GM12878 (cell line): ENCODE results near the gene RIT2. TPM values are rescaled to one million over a fixed set of nuclear protein-coding genes. Genes with fewer than 3 reads are reported as not detected.

Experiments
- ATAC-seq: fragments of 200-7000 bp; cut with Tn5 transposase; 3 replicates; pipeline ENCODE4 v1.9.1; 2020; ENCODE audit warnings: mild to moderate bottlenecking, moderate library complexity
- BruUV-seq: library from RNA; stranded (reverse); fragments of 400-500 nt; replicated peaks from 2 replicates; lab custom pipeline; 2021; lab: Mats Ljungman, UMichigan
- CTCF ChIA-PET: fragments of 300-600 bp; sonication (Branson Sonifier 250); formaldehyde crosslinking; extraction: SDS; loops from one replicate; lab custom pipeline; 2021; ENCODE audit warnings: inconsistent platforms; lab: Yijun Ruan, JAX
- POLR2A ChIA-PET: fragments of 350-600 bp; formaldehyde crosslinking; extraction: SDS; loops from one replicate; lab custom pipeline; 2021; ENCODE audit warnings: inconsistent platforms; lab: Charles Lee
- RAD21 ChIA-PET: fragments of 300-600 bp; sonication (Branson Sonifier 250); formaldehyde crosslinking; loops from one replicate; lab custom pipeline; 2023; ENCODE audit warnings: antibody characterized with exemption; ENCODE audit not compliant: unreplicated experiment; lab: Charles Lee
- SMC1A ChIA-PET: fragments of 300-600 bp; sonication (Branson Sonifier 250); formaldehyde crosslinking; loops from one replicate; lab custom pipeline; 2023; ENCODE audit not compliant: unreplicated experiment, uncharacterized antibody; lab: Charles Lee
- DNase-seq: peaks from one replicate; pipeline ENCODE4 v3.0.0-alpha.2; 2011; ENCODE audit warnings: low read depth, low spot score
- FAIRE-seq: peaks from 3 replicates; lab custom pipeline; 2011; peaks lifted over from hg19 to GRCh38; lab: Jason Lieb, UNC
- H2AFZ ChIP-seq: 2 replicates; pipeline ENCODE4 v1.6.0; 2011; ENCODE audit warnings: low read depth, low read length, control low read depth; ENCODE audit not compliant: control insufficient read depth
- H3K27ac ChIP-seq: 2 replicates; pipeline ENCODE4 v1.5.1; 2011; ENCODE audit warnings: control low read depth; ENCODE audit not compliant: control insufficient read depth, insufficient read depth
- H3K27me3 ChIP-seq, 2 experiments: replicated peaks in 1 of 2; 2 replicates each; pipeline versions ENCODE4 v1.6.0 to v1.6.1; 2011; ENCODE audit warnings: low read length in 1 of 2; ENCODE audit not compliant: control insufficient read depth in 2 of 2, insufficient read depth in 2 of 2
- H3K36me3 ChIP-seq, 2 experiments: 2 replicates each; pipeline ENCODE4 v1.5.1; 2011; ENCODE audit warnings: low read length in 1 of 2; ENCODE audit not compliant: control insufficient read depth in 2 of 2, insufficient read depth in 2 of 2
- H3K4me1 ChIP-seq: 2 replicates; pipeline ENCODE4 v1.6.1; 2011; ENCODE audit warnings: mild to moderate bottlenecking, low read length, moderate library complexity, mixed read lengths; ENCODE audit not compliant: control insufficient read depth, insufficient read depth
- H3K4me2 ChIP-seq: 2 replicates; pipeline ENCODE4 v1.6.0; 2011; ENCODE audit warnings: control low read depth; ENCODE audit not compliant: control insufficient read depth, insufficient read depth
- H3K4me3 ChIP-seq: fragments of 200-600 bp; sonication (generic); 2 replicates; pipeline ENCODE4 v1.5.1; 2016
- H3K79me2 ChIP-seq: 2 replicates; pipeline ENCODE4 v1.6.0; 2011; ENCODE audit warnings: low read length; ENCODE audit not compliant: control insufficient read depth, insufficient read depth
- H3K9ac ChIP-seq: 2 replicates; pipeline ENCODE4 v1.8.0; 2011; ENCODE audit warnings: low read length, control low read depth, mixed read lengths; ENCODE audit not compliant: control insufficient read depth, insufficient read depth
- H3K9me3 ChIP-seq: replicated peaks from 3 replicates; pipeline ENCODE4 v1.5.1; 2011; ENCODE audit warnings: mild to moderate bottlenecking, low read length; ENCODE audit not compliant: control insufficient read depth, insufficient read depth
- H4K20me1 ChIP-seq: 2 replicates; pipeline ENCODE4 v1.6.0; 2011; ENCODE audit not compliant: control insufficient read depth, insufficient read depth
- CBX3 ChIP-seq: fragments of 200-600 bp; sonication (generic); IDR thresholded peaks from 2 replicates; pipeline ENCODE4 v1.6.1; 2016; ENCODE audit warnings: low read depth, borderline replicate concordance
- CHD1 ChIP-seq: IDR thresholded peaks from 2 replicates; pipeline ENCODE4 v1.6.1; 2012; ENCODE audit warnings: low read depth, low read length, improper control_type of control experiment
- FOXM1 ChIP-seq: IDR thresholded peaks from 2 replicates; pipeline ENCODE4 v1.6.1; 2012; ENCODE audit warnings: low read depth, mild to moderate bottlenecking, inconsistent platforms, low read length, moderate library complexity
- MTA3 ChIP-seq: IDR thresholded peaks from 2 replicates; pipeline ENCODE4 v1.6.1; 2012; ENCODE audit warnings: low read length, inconsistent platforms, borderline replicate concordance
- MYC ChIP-seq: IDR thresholded peaks from 2 replicates; pipeline ENCODE4 v1.6.1; 2011; ENCODE audit warnings: mild to moderate bottlenecking, low read length, moderate library complexity, inconsistent platforms; ENCODE audit not compliant: insufficient read depth, insufficient replicate concordance, insufficient read length, severe bottlenecking
- PAX5 ChIP-seq: IDR thresholded peaks from 2 replicates; pipeline ENCODE4 v1.6.1; 2011; ENCODE audit warnings: low read depth, low read length, borderline replicate concordance
- RAD21 ChIP-seq: IDR thresholded peaks from 2 replicates; pipeline ENCODE4 v1.6.1; 2011; ENCODE audit warnings: mild to moderate bottlenecking, low read depth, low read length, moderate library complexity; ENCODE audit not compliant: insufficient read depth
- RAD51 ChIP-seq: fragments of 450-650 bp; IDR thresholded peaks from 2 replicates; pipeline ENCODE4 v1.6.1; 2016; ENCODE audit warnings: moderate library complexity, mild to moderate bottlenecking, inconsistent platforms
- SIN3A ChIP-seq: IDR thresholded peaks from 2 replicates; pipeline ENCODE4 v1.6.1; 2012; ENCODE audit warnings: low read depth, low read length, improper control_type of control experiment
- SP1 ChIP-seq: IDR thresholded peaks from one replicate; pipeline ENCODE4 v1.6.1; 2011; ENCODE audit warnings: low read depth, low read length
- WGBS: methylation state at CpG from one replicate; pipeline ENCODE4 v1.1.6; 2016; ENCODE audit warnings: low lambda C conversion rate; ENCODE audit not compliant: insufficient replicate concordance, insufficient coverage; ENCODE audit errors: missing lambda C conversion rate; 5-methylcytosine and 5-hydroxymethylcytosine counted together
- in situ Hi-C: fragments of 300-500 bp; cut with MboI; formaldehyde crosslinking; loops from 9 replicates; pipeline ENCODE4 v1.14.3; 2018; ENCODE audit warnings: mixed read lengths
- intact Hi-C: fragments of 100-400 bp; cut with micrococcal nuclease; formaldehyde crosslinking; loops from one replicate; pipeline ENCODE4 v1.14.2; 2022; ENCODE audit not compliant: unreplicated experiment
- polyA plus RNA-seq, 11 experiments: library from polyadenylated mRNA; depleted of rRNA in 4 of 11; unstranded in 6 of 11; stranded (reverse) in 5 of 11; fragments of >200 nt; fragmentation: Nextera tagmentation in 4 of 11; fragmentation: Illumina TruSeq in 1 of 11; extraction: Ambion mirVana in 4 of 11; extraction: Trizol in 1 of 11; gene quantifications; 1 replicate in 1 of 11; 2 replicates in 10 of 11; pipeline versions ENCODE4 v1.2.1 to v1.2.3, GENCODE V29; 2011 to 2016; ENCODE audit warnings: inconsistent platforms in 2 of 11, missing spikeins in 2 of 11, low read depth in 1 of 11
- total RNA-seq, 4 experiments: library from RNA; depleted of rRNA in 3 of 4; stranded (reverse); fragments of >200 nt in 3 of 4; fragmentation: Illumina TruSeq in 1 of 4; extraction: Trizol in 1 of 4; gene quantifications; 2 replicates each; pipeline versions ENCODE4 v1.2.1 to v1.2.3, GENCODE V29; 2013 to 2021
- TF ChIP-seq, protein P1 (sequence below): IDR thresholded peaks from 2 replicates; pipeline ENCODE4 v1.6.1; 2012; ENCODE audit warnings: low read depth, low read length, improper control_type of control experiment
- TF ChIP-seq, protein P2 (sequence below): IDR thresholded peaks from 2 replicates; pipeline ENCODE4 v1.6.1; 2011; ENCODE audit warnings: mild to moderate bottlenecking, low read depth, low read length, moderate library complexity; ENCODE audit not compliant: insufficient replicate concordance
- TF ChIP-seq, protein P3 (sequence below): IDR thresholded peaks from 2 replicates; pipeline ENCODE4 v1.6.1; 2011; ENCODE audit warnings: low read depth, low read length, improper control_type of control experiment, borderline replicate concordance

The RIT2 gene
- total and polyA plus RNA-seq, 10 of the 15 experiments (the other 5 are each of a cell fraction or from before 2014, with no cell fraction given), result not detected

DNA sequence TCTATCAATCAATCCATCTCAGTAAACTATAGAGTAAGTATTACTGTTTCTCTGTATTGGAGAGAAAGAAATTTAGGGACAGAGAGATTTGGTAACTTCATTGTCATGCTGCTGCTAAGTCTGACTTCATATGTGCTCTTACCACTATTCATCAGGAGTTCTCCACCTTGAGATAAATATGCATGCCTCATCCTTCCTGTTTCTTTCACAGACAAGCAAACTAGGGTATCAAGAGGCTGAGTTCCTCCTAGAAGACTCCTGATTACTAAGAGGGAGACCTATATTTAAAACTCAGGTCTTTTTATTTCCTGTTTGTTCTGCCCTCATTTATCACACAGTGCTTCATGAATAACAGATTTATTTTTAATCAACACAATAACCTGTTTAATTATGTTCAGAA is 34.1 kb downstream of the RIT2 start:
- Histone ChIP-seq H3K4me2 (no peak overlapping the region), H4K20me1 (no peaks in the 10 kb centered on the region), H3K4me1 (no peaks in the 10 kb centered on the region), H3K27me3 (no peaks in the 10 kb centered on the region), H3K27ac (no peak overlapping the region), H2AFZ (no peak overlapping the region), H3K9ac (no peak overlapping the region), H3K4me3 (no peak overlapping the region), H3K79me2 (no peaks in the 10 kb centered on the region), H3K9me3 (no peaks in the 10 kb centered on the region), H3K36me3 (no peaks in the 10 kb centered on the region)
- ATAC-seq (no peak), DNase-seq (no peak), FAIRE-seq (no peak)
- ChIA-PET SMC1A (no interaction called here), RAD21 (no interaction called here), POLR2A (no interaction called here), CTCF (no interaction called here)
- intact Hi-C loops, result no loop called here
- TF ChIP-seq CHD1, result no peak
- in situ Hi-C loops, result no loop called here
- no TSS peak for BruUV-seq

DNA sequence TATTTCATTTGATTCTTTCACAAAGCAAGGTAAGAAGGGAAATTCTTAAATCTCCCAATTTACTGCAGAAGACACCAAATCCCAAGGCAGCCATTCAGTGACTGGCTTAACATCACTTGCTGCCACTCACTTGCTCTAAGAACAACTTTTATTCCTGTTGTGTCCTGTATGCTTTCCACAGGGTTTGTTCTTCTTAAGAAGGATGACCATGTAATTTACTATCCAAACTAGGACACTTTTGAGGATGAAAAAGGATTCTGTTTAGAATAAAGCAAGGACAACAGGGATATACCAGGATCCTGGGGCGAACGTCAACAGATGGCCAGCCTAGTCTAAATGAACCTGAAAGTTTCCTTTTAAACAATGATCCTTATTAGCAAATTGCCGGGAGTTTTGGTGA is 34.8 kb downstream of the RIT2 start:
- Histone ChIP-seq H3K36me3 (no peaks in the 10 kb centered on the region), H3K27me3 (no peaks in the 10 kb centered on the region), H3K9me3 (no peaks in the 10 kb centered on the region), H4K20me1 (no peaks in the 10 kb centered on the region), H3K4me1 (no peaks in the 10 kb centered on the region), H3K79me2 (no peaks in the 10 kb centered on the region), H3K27ac (no peak overlapping the region), H3K4me2 (no peak overlapping the region), H3K9ac (no peak overlapping the region), H2AFZ (no peak overlapping the region), H3K4me3 (no peak overlapping the region)
- WGBS, result 18% methylated on average over 3 of the region's 3 CpGs
- ChIA-PET CTCF (no interaction called here), POLR2A (no interaction called here), SMC1A (no interaction called here), RAD21 (no interaction called here)
- FAIRE-seq (no peak), ATAC-seq (no peak), DNase-seq (no peak)
- no TSS peak for BruUV-seq
- intact Hi-C loops (no loop called here), in situ Hi-C loops (no loop called here)
- TF ChIP-seq FOXM1 (no peak), MTA3 (no peak), CBX3 (no peak), RAD21 (no peak), RAD51 (no peak), SIN3A (no peak), MYC (no peak), SP1 (no peak), PAX5 (no peak)
- TF ChIP-seq, protein P1, sequence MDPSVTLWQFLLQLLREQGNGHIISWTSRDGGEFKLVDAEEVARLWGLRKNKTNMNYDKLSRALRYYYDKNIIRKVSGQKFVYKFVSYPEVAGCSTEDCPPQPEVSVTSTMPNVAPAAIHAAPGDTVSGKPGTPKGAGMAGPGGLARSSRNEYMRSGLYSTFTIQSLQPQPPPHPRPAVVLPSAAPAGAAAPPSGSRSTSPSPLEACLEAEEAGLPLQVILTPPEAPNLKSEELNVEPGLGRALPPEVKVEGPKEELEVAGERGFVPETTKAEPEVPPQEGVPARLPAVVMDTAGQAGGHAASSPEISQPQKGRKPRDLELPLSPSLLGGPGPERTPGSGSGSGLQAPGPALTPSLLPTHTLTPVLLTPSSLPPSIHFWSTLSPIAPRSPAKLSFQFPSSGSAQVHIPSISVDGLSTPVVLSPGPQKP, result no peak
- TF ChIP-seq, protein P2, sequence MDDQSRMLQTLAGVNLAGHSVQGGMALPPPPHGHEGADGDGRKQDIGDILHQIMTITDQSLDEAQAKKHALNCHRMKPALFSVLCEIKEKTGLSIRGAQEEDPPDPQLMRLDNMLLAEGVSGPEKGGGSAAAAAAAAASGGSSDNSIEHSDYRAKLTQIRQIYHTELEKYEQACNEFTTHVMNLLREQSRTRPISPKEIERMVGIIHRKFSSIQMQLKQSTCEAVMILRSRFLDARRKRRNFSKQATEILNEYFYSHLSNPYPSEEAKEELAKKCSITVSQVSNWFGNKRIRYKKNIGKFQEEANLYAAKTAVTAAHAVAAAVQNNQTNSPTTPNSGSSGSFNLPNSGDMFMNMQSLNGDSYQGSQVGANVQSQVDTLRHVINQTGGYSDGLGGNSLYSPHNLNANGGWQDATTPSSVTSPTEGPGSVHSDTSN, result no peak
- TF ChIP-seq, protein P3, sequence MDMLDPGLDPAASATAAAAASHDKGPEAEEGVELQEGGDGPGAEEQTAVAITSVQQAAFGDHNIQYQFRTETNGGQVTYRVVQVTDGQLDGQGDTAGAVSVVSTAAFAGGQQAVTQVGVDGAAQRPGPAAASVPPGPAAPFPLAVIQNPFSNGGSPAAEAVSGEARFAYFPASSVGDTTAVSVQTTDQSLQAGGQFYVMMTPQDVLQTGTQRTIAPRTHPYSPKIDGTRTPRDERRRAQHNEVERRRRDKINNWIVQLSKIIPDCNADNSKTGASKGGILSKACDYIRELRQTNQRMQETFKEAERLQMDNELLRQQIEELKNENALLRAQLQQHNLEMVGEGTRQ, result no peak
